ENCODE results near the gene C16orf95. TPM values are rescaled to one million over a fixed set of nuclear protein-coding genes. Genes with fewer than 3 reads are reported as not detected.

The C16orf95 gene
- total RNA-seq, 1 donor from 2014 or later, result 0.72 TPM

GRCh38 chr16:87317750-87318644 lies 805 bp upstream of the C16orf95 start:
- peak; percentile 65 for DNase-seq (ENCODE audit: low spot score)

- DNase-seq (ENCODE audit: low spot score), result no peak
Measured at GRCh38 chr16:87316450-87316922, 706 bp downstream of the C16orf95 start.

GRCh38 chr16:87314990-87315420 lies 2.2 kb downstream of the C16orf95 start:
- no peak for DNase-seq (ENCODE audit: low spot score)

- DNase-seq (ENCODE audit: low spot score), result no peak
Measured at GRCh38 chr16:87312008-87312407, 5.2 kb downstream of the C16orf95 start.

- no peak for DNase-seq (ENCODE audit: low spot score)
Measured at GRCh38 chr16:87311387-87311786, 5.8 kb downstream of the C16orf95 start.

GRCh38 chr16:87310610-87311009 lies 6.6 kb downstream of the C16orf95 start:
- DNase-seq (ENCODE audit: low spot score), result no peak

- no peak for DNase-seq (ENCODE audit: low spot score)
Measured at GRCh38 chr16:87309620-87310525, 7.3 kb downstream of the C16orf95 start.

- no peak for DNase-seq (ENCODE audit: low spot score)
Measured at GRCh38 chr16:87308826-87309225, 8.4 kb downstream of the C16orf95 start.

GRCh38 chr16:87306516-87306915 lies 10.7 kb downstream of the C16orf95 start:
- DNase-seq (ENCODE audit: low spot score), result no peak

GRCh38 chr16:87305505-87306391 lies 11.4 kb downstream of the C16orf95 start:
- DNase-seq (ENCODE audit: low spot score), result no peak

GRCh38 chr16:87304951-87305350 lies 12.2 kb downstream of the C16orf95 start:
- no peak for DNase-seq (ENCODE audit: low spot score)

GRCh38 chr16:87303962-87304521 lies 13.2 kb downstream of the C16orf95 start:
- DNase-seq (ENCODE audit: low spot score), result no peak

GRCh38 chr16:87303431-87303930 lies 13.7 kb downstream of the C16orf95 start:
- DNase-seq (ENCODE audit: low spot score), result no peak

- no peak for DNase-seq (ENCODE audit: low spot score)
Measured at GRCh38 chr16:87298857-87299465, 18.2 kb downstream of the C16orf95 start.

- DNase-seq (ENCODE audit: low spot score), result no peak
Measured at GRCh38 chr16:87297918-87298631, 19.1 kb downstream of the C16orf95 start.

GRCh38 chr16:87297407-87297806 lies 19.8 kb downstream of the C16orf95 start:
- no peak for DNase-seq (ENCODE audit: low spot score)

- DNase-seq (ENCODE audit: low spot score), result no peak
Measured at GRCh38 chr16:87295661-87296531, 21.3 kb downstream of the C16orf95 start.

GRCh38 chr16:87295259-87295658 lies 21.9 kb downstream of the C16orf95 start:
- no peak for DNase-seq (ENCODE audit: low spot score)

GRCh38 chr16:87293990-87294389 lies 23.2 kb downstream of the C16orf95 start:
- DNase-seq (ENCODE audit: low spot score), result no peak
